MCF 10A (cell line): ENCODE measurements around the gene AP1G1. TPM values are rescaled to one million over a fixed set of nuclear protein-coding genes. Genes with fewer than 3 reads are reported as not detected.

ENCODE experiments used
- BruUV-seq: library from RNA; stranded (reverse); fragments of 400-500 nt; replicated peaks from 2 replicates; lab custom pipeline; 2021; lab: Mats Ljungman, UMichigan
- CTCF ChIA-PET: fragments of 300-600 bp; sonication (Branson Sonifier 250); formaldehyde crosslinking; extraction: SDS; loops from one replicate; lab custom pipeline; 2021; ENCODE audit warnings: antibody characterized with exemption, inconsistent platforms; lab: Yijun Ruan, JAX
- POLR2A ChIA-PET: fragments of 300-600, 350-650 bp; sonication (Branson Sonifier 250); formaldehyde crosslinking; extraction: SDS; loops from one replicate; lab custom pipeline; 2020; ENCODE audit warnings: antibody characterized with exemption, inconsistent platforms; lab: Yijun Ruan, JAX
- DNase-seq: peaks from one replicate; pipeline ENCODE4 v3.0.0-alpha.2; 2018; ENCODE audit not compliant: unreplicated experiment
- H3K27ac Mint-ChIP-seq: one replicate; pipeline ENCODE4 v1.8.0; 2022; ENCODE audit warnings: mild to moderate bottlenecking, low read depth, mixed read lengths; ENCODE audit not compliant: unreplicated experiment
- H3K27me3 Mint-ChIP-seq: one replicate; pipeline ENCODE4 v1.8.0; 2022; ENCODE audit warnings: mixed read lengths; ENCODE audit not compliant: insufficient read depth, unreplicated experiment
- H3K36me3 Mint-ChIP-seq: one replicate; pipeline ENCODE4 v1.8.0; 2022; ENCODE audit warnings: mild to moderate bottlenecking, moderate library complexity, mixed read lengths; ENCODE audit not compliant: insufficient read depth, unreplicated experiment
- H3K4me1 Mint-ChIP-seq: one replicate; pipeline ENCODE4 v1.8.0; 2022; ENCODE audit warnings: mixed read lengths; ENCODE audit not compliant: insufficient read depth, unreplicated experiment
- H3K4me3 Mint-ChIP-seq: one replicate; pipeline ENCODE4 v1.8.0; 2022; ENCODE audit warnings: mild to moderate bottlenecking, moderate library complexity, mixed read lengths; ENCODE audit not compliant: unreplicated experiment
- H3K9me3 Mint-ChIP-seq: one replicate; pipeline ENCODE4 v1.8.0; 2022; ENCODE audit warnings: mixed read lengths; ENCODE audit not compliant: unreplicated experiment
- CTCF ChIP-seq: fragments of 200-600 bp; IDR thresholded peaks from one replicate; pipeline ENCODE4 v1.8.0; 2022; ENCODE audit warnings: antibody characterized with exemption, mild to moderate bottlenecking; ENCODE audit not compliant: unreplicated experiment
- intact Hi-C: fragments of 100-400 bp; cut with micrococcal nuclease; formaldehyde crosslinking; loops from 2 replicates; pipeline ENCODE4 v1.14.1; 2022
- total RNA-seq: library from RNA; stranded (reverse); gene quantifications from 2 replicates; pipeline ENCODE4 v1.2.3, GENCODE V29; 2022

Gene AP1G1
- total RNA-seq, 1 experiment from 2014 or later: 99.5 TPM

DNA sequence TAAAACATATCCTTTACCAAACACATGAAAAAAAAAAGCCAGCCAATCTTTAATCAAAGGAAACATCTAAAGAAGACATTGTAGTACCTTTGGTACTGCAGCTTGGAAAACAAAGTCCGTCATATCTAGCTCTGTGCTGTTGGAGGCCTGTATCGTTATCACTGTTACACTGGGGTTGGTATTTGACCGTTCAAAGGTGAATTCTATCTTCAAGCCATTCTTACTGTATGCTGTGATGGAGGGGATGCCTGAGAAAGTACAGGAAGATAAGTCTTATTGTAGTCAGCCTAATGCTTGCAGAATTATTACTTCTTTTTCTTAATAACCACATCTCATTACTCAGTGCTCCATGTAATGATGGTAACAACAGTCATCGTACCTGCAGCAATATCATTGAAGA, 69.8 kb downstream of the AP1G1 start:
- Mint-ChIP-seq H3K27me3 (no peaks in the 10 kb centered on the region), H3K4me3 (no peak overlapping the region), H3K9me3 (no peaks in the 10 kb centered on the region), H3K27ac (no peak overlapping the region), H3K4me1 (no peaks in the 10 kb centered on the region), H3K36me3 (peaks cover 83% of the 10 kb centered on the region)
- ChIA-PET POLR2A (interaction anchor here (0.6 to 1.2 kb wide), 3 partner anchors 12 to 190 kb away, joined by 3 to 4 read pairs (median 3); no protein-coding TSS in a partner anchor), CTCF (interaction anchor here (1.6 kb wide), 1 partner anchor 95 kb away, joined by 4 read pairs; no protein-coding TSS in a partner anchor)
- intact Hi-C loops: no loop called here
- no peak for DNase-seq
- TF ChIP-seq CTCF: no peak
- no TSS peak for BruUV-seq

DNA sequence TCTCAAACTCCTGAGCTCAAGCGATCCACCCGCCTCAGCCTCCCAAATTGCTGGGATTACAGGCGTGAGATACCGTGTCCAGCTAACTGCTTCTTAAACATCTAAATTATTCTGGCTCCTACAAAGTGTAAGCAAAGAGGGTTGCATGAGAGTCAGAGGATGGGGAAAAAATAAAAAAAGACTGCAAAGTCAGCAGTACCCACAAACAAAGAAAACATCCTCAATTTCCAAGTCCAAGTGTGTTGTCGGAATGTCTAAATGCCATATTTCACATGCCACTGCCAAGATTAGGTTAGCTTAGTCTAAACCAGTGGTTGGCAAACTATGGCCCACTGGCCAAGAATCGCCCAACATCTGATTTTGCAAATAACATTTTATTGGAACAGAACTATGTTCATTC, 71.1 kb downstream of the AP1G1 start:
- no TSS peak for BruUV-seq
- POLR2A ChIA-PET: interaction anchor here (1.6 kb wide), 1 partner anchor 14 kb away, joined by 5 read pairs; no protein-coding TSS in a partner anchor
- no peak for DNase-seq
- TF ChIP-seq CTCF: no peak
- CTCF ChIA-PET: interaction anchor here (0.6 to 0.7 kb wide), 2 partner anchors 14 to 1342 kb away, joined by 3 to 5 read pairs; no protein-coding TSS in a partner anchor
- Mint-ChIP-seq H3K27me3 (no peaks in the 10 kb centered on the region), H3K27ac (no peak overlapping the region), H3K36me3 (peaks cover 83% of the 10 kb centered on the region), H3K4me3 (no peak overlapping the region), H3K9me3 (no peaks in the 10 kb centered on the region), H3K4me1 (no peaks in the 10 kb centered on the region)
- intact Hi-C loops: no loop called here

- no peak for TF ChIP-seq CTCF
- DNase-seq: no peak
- no peak overlapping the region for H3K27ac Mint-ChIP-seq
- H3K36me3 Mint-ChIP-seq: peaks cover 96% of the 10 kb centered on the region
- BruUV-seq: no TSS peak
- intact Hi-C loops: no loop called here
- no peaks in the 10 kb centered on the region for H3K27me3 Mint-ChIP-seq
- ChIA-PET POLR2A (interaction anchor here (0.6 to 0.9 kb wide), 3 partner anchors 10 to 109 kb away, joined by 3 read pairs; partner anchors contain the start of genes MARVELD3 and PHLPP2), CTCF (interaction anchor here (0.9 to 1.3 kb wide), 3 partner anchors 25 to 124 kb away, joined by 3 to 4 read pairs (median 3); no protein-coding TSS in a partner anchor)
- H3K9me3 Mint-ChIP-seq: no peaks in the 10 kb centered on the region
- no peaks in the 10 kb centered on the region for H3K4me1 Mint-ChIP-seq
- no peak overlapping the region for H3K4me3 Mint-ChIP-seq
These were observed 74.1 kb downstream of the AP1G1 start for GRCh38 chr16:71734511-71734910.

DNA sequence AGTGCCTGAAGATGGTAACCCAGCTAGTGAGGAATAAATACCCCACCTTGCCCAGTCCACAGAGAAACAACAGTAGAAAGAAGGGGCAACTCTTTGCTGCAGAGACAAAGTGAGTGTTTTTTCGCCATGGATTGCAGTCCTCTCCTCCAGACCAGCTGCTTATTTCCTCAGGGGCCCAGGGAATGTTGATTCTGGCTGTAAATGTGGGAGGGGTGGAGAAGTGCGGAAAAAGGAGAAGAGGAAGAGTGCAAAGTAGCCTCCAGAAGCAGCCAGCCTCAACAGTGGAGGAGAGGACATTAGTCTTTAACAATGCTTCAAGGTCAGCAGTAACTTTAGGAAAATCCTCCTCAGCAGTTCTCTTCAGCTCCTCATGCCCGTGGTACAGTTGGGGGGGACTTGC, 76.0 kb downstream of the AP1G1 start:
- Mint-ChIP-seq H3K4me1 (no peaks in the 10 kb centered on the region), H3K9me3 (no peaks in the 10 kb centered on the region), H3K4me3 (no peak overlapping the region), H3K27me3 (no peaks in the 10 kb centered on the region), H3K27ac (no peak overlapping the region), H3K36me3 (peaks cover 90% of the 10 kb centered on the region)
- TF ChIP-seq CTCF: no peak
- TSS peak; percentile 19 for BruUV-seq
- intact Hi-C loops: no loop called here
- CTCF ChIA-PET: interaction anchor here (0.6 to 1.5 kb wide), 4 partner anchors 11 to 210 kb away, joined by 3 to 4 read pairs (median 3); no protein-coding TSS in a partner anchor
- POLR2A ChIA-PET: no interaction called here
- no peak for DNase-seq
